Activated CD8-positive, alpha-beta T cell treated with anti-CD3 and anti-CD28 coated beads for 36 hours (primary cell): ENCODE data around the gene TLX1. TPM values are rescaled to one million over a fixed set of nuclear protein-coding genes. Genes with fewer than 3 reads are reported as not detected.

ENCODE experiments used
- ATAC-seq: fragments of 200-7000 bp; cut with Tn5 transposase; one replicate; pipeline ENCODE4 v1.10.0; 2021; ENCODE audit warnings: mild to moderate bottlenecking, moderate library complexity
- CTCF ChIA-PET: fragments of 350-600 bp; sonication (Branson Sonifier 250); formaldehyde crosslinking; loops from one replicate; lab custom pipeline; 2021; ENCODE audit warnings: antibody characterized with exemption; lab: Charles Lee
- POLR2A ChIA-PET: fragments of 350-600 bp; sonication (Branson Sonifier 250); formaldehyde crosslinking; loops from one replicate; lab custom pipeline; 2021; ENCODE audit warnings: antibody characterized with exemption; lab: Charles Lee
- DNase-seq: peaks from one replicate; pipeline ENCODE4 v3.0.0-alpha.2; 2020
- H3K27ac Mint-ChIP-seq: one replicate; pipeline ENCODE4 v1.8.0; 2021; ENCODE audit warnings: mild to moderate bottlenecking, mixed read lengths
- H3K27me3 Mint-ChIP-seq: one replicate; pipeline ENCODE4 v1.8.0; 2021; ENCODE audit warnings: mixed read lengths
- H3K36me3 Mint-ChIP-seq: one replicate; pipeline ENCODE4 v1.8.0; 2021; ENCODE audit warnings: low read depth, mixed read lengths
- H3K4me1 Mint-ChIP-seq: one replicate; pipeline ENCODE4 v1.8.0; 2021; ENCODE audit warnings: low read depth, mixed read lengths
- H3K4me3 Mint-ChIP-seq: one replicate; pipeline ENCODE4 v1.8.0; 2021; ENCODE audit warnings: mild to moderate bottlenecking, moderate library complexity, mixed read lengths
- H3K9me3 Mint-ChIP-seq: one replicate; pipeline ENCODE4 v1.8.0; 2021; ENCODE audit warnings: mixed read lengths
- intact Hi-C: fragments of 100-400 bp; cut with micrococcal nuclease; formaldehyde crosslinking; loops from one replicate; pipeline ENCODE4 v1.10.0; 2022
- total RNA-seq, 2 experiments: library from RNA; stranded (reverse); gene quantifications; one replicate each; pipeline ENCODE4 v1.2.3, GENCODE V29; 2021
- TF ChIP-seq, protein P1 (sequence below): fragments of 200-600 bp; IDR thresholded peaks from one replicate; pipeline ENCODE4 v1.8.0; 2022; ENCODE audit warnings: antibody characterized with exemption, mild to moderate bottlenecking

The TLX1 gene
- total RNA-seq, 2 experiments from 2014 or later: not detected

DNA sequence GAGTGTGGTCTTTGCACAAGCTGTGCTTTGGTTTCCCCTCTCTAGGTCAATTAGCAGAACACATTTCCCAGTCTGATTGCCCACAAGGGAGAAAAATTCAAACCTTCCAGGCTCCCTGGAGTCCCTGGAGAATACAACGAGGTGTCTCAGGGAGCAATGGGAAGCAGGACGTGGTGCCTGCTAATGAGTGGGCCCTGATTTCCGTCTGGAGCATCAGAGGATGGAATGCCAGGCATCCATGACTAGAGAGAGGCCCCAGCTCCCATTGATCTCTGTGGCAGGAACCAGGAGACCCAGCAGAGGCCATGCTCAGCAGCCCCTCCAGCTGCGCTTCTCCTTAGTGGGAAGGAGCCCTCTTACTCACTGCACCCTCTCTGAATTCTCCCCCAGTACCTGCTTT lies 33.2 kb upstream of the TLX1 start:
- intact Hi-C loops: no loop called here
- H3K27ac Mint-ChIP-seq: no peak overlapping the region
- DNase-seq (no peak), ATAC-seq (no peak)
- H3K4me1 Mint-ChIP-seq: peaks cover 3% of the 10 kb centered on the region
- no peaks in the 10 kb centered on the region for H3K36me3 Mint-ChIP-seq
- H3K27me3 Mint-ChIP-seq: peaks cover 38% of the 10 kb centered on the region
- TF ChIP-seq, protein P1, sequence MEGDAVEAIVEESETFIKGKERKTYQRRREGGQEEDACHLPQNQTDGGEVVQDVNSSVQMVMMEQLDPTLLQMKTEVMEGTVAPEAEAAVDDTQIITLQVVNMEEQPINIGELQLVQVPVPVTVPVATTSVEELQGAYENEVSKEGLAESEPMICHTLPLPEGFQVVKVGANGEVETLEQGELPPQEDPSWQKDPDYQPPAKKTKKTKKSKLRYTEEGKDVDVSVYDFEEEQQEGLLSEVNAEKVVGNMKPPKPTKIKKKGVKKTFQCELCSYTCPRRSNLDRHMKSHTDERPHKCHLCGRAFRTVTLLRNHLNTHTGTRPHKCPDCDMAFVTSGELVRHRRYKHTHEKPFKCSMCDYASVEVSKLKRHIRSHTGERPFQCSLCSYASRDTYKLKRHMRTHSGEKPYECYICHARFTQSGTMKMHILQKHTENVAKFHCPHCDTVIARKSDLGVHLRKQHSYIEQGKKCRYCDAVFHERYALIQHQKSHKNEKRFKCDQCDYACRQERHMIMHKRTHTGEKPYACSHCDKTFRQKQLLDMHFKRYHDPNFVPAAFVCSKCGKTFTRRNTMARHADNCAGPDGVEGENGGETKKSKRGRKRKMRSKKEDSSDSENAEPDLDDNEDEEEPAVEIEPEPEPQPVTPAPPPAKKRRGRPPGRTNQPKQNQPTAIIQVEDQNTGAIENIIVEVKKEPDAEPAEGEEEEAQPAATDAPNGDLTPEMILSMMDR: no peak
- ChIA-PET CTCF (interaction anchor here (0.9 to 14.0 kb wide), 7 partner anchors 9 to 47 kb away, joined by 3 to 507 read pairs (median 26); no protein-coding TSS in a partner anchor), POLR2A (no interaction called here)
- no peaks in the 10 kb centered on the region for H3K9me3 Mint-ChIP-seq
- no peak overlapping the region for H3K4me3 Mint-ChIP-seq

DNA sequence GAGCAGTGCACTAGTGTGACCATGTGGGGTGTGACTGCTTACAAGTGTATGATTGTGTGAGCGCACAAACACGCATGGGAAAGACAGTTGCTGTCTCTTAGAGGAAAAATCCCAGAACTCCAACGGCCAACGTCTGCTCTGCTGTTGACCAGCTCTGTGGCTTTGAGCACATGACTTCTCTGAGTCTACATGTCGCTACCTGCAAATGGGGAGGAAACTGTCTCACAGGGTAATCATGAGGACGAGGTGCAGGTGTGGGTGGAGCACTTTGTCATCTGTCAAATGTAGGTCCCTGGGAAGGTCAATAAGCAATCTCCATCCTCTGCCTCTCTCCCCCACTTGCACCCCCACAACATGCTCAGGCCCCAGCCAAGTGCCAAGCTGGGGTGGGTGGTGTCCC lies 31.2 kb upstream of the TLX1 start:
- ATAC-seq (no peak), DNase-seq (no peak)
- Mint-ChIP-seq H3K4me3 (no peak overlapping the region), H3K4me1 (peaks cover 3% of the 10 kb centered on the region), H3K36me3 (no peaks in the 10 kb centered on the region), H3K27ac (no peak overlapping the region), H3K9me3 (no peaks in the 10 kb centered on the region), H3K27me3 (peaks cover 40% of the 10 kb centered on the region)
- CTCF ChIA-PET: interaction anchor here (1.3 to 14.0 kb wide), 2 partner anchors 11 to 44 kb away, joined by 3 to 507 read pairs; no protein-coding TSS in a partner anchor
- intact Hi-C loops: no loop called here
- TF ChIP-seq, protein P1: no peak
- POLR2A ChIA-PET: interaction anchor here (0.5 kb wide), 1 partner anchor 126 kb away, joined by 3 read pairs; no protein-coding TSS in a partner anchor

DNA sequence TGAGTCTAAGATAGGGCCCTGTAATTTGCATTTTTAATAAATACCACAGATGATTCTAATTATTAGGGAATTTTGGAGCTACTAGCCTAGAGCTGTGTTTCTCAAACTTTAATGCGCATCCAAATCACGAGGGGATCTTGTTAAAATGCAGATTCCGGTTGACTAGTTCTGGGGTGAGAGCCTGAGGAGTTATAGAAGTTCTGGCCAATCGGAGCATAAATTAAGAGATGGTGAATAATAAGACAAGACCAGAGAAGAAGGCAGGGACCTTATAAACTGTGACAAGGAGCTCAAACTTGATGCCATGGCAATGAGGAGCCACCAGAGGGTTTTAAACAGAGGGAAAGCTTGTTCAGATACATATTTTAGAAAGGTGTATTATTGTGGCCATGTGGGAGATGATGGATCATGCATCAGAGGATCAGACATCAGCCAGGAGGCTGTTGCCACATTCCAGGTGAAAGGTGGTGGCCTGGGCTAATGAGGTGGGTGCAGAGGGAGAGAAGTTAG lies 29.7 kb upstream of the TLX1 start:
- H3K27ac Mint-ChIP-seq: no peak overlapping the region
- no peak for ATAC-seq
- ChIA-PET CTCF (interaction anchor here (0.8 to 14.0 kb wide), 8 partner anchors 10 to 113 kb away, joined by 3 to 507 read pairs (median 4); no protein-coding TSS in a partner anchor), POLR2A (no interaction called here)
- no peaks in the 10 kb centered on the region for H3K9me3 Mint-ChIP-seq
- TF ChIP-seq, protein P1: no peak
- no peak overlapping the region for H3K4me3 Mint-ChIP-seq
- H3K4me1 Mint-ChIP-seq: no peaks in the 10 kb centered on the region
- no peak for DNase-seq
- peaks cover 40% of the 10 kb centered on the region for H3K27me3 Mint-ChIP-seq
- intact Hi-C loops: no loop called here
- no peaks in the 10 kb centered on the region for H3K36me3 Mint-ChIP-seq

DNA sequence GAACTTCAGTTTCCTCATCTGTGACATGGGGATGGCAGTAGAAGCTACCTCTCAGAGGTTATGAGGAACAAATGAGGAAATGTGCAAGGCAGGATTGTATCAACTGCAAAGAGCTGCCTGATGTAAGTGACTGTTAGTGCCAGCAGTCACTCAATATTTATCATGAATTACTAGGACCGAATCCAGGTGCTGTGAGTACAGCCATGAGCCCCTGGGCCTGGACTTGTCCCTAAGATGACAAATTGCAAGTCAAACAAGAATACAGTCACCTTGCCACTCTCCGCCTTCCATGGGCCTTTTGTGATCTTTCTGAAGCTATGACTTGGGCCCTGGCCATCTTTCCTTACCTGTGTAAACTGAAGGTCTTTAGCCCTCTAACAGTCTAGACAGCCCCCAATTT lies 27.7 kb upstream of the TLX1 start:
- ATAC-seq: no peak
- H3K27me3 Mint-ChIP-seq: peaks cover 34% of the 10 kb centered on the region
- H3K4me1 Mint-ChIP-seq: no peaks in the 10 kb centered on the region
- no peaks in the 10 kb centered on the region for H3K36me3 Mint-ChIP-seq
- intact Hi-C loops: no loop called here
- no peak for DNase-seq
- H3K27ac Mint-ChIP-seq: no peak overlapping the region
- TF ChIP-seq, protein P1: no peak
- CTCF ChIA-PET: interaction anchor here (1.3 to 14.0 kb wide), 3 partner anchors 9 to 40 kb away, joined by 4 to 507 read pairs (median 5); no protein-coding TSS in a partner anchor
- H3K9me3 Mint-ChIP-seq: no peaks in the 10 kb centered on the region
- no peak overlapping the region for H3K4me3 Mint-ChIP-seq
- POLR2A ChIA-PET: no interaction called here

DNA sequence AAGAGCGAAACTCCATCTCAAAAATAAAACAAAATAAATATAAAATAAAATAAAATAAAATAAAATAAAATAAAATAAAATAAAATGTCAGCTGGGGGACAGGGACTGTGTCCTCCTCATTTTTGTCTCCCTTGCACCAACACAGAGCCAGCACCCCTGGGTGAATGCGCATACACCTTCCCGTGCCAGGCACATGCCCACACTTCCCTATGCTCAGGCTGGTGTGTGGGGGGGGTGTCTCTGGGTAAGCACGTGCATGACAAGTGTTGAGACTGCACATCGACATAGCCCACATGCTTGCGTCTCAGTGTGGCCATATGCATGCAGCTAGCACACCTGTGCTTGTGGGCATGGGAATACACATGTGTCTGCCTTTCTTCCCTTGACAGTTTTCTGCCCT lies 24.7 kb upstream of the TLX1 start:
- H3K27ac Mint-ChIP-seq: no peak overlapping the region
- TF ChIP-seq, protein P1: no peak
- no peak overlapping the region for H3K4me3 Mint-ChIP-seq
- ChIA-PET CTCF (interaction anchor here (1.3 to 5.4 kb wide), 3 partner anchors 10 to 225 kb away, joined by 3 to 36 read pairs (median 25); no protein-coding TSS in a partner anchor), POLR2A (no interaction called here)
- ATAC-seq (no peak), DNase-seq (no peak)
- no peaks in the 10 kb centered on the region for H3K36me3 Mint-ChIP-seq
- peaks cover 30% of the 10 kb centered on the region for H3K27me3 Mint-ChIP-seq
- intact Hi-C loops: no loop called here
- no peaks in the 10 kb centered on the region for H3K9me3 Mint-ChIP-seq
- H3K4me1 Mint-ChIP-seq: no peaks in the 10 kb centered on the region
